Sigmoid colon (tissue), 7 donors: ENCODE data around the gene GALNT18. TPM values are rescaled to one million over a fixed set of nuclear protein-coding genes. Genes with fewer than 3 reads are reported as not detected.
A peak's percentile ranks its signal among the peaks of the same experiment; 100 is the strongest.

Experiments used
- DNase-seq: peaks from one replicate; pipeline ENCODE4 v3.0.0-alpha.2; 2019
- H3K27ac ChIP-seq, 4 donors: fragments of 200-600 bp; sonication (generic); one replicate each; pipeline ENCODE4 v1.5.1; 2016 to 2019; ENCODE audit warnings: mild to moderate bottlenecking in 1 of 4
- H3K27me3 ChIP-seq, 3 donors: fragments of 200-600 bp; sonication (generic); one replicate each; pipeline ENCODE4 v1.5.1; 2019; ENCODE audit warnings: mild to moderate bottlenecking in 1 of 3
- H3K36me3 ChIP-seq, 4 donors: fragments of 200-600 bp; sonication (generic); one replicate each; pipeline ENCODE4 v1.5.1; 2016 to 2019
- H3K4me1 ChIP-seq, 4 donors: fragments of 200-600 bp; sonication (generic); one replicate each; pipeline ENCODE4 v1.5.1; 2017 to 2019
- H3K4me3 ChIP-seq, 4 donors: fragments of 200-600 bp; sonication (generic); one replicate each; pipeline ENCODE4 v1.5.1; 2017 to 2019; ENCODE audit warnings: mild to moderate bottlenecking in 2 of 4, moderate library complexity in 1 of 4
- H3K9me3 ChIP-seq, 4 donors: fragments of 200-600 bp in 3 of 4; sonication (generic) in 3 of 4; one replicate each; pipeline versions ENCODE4 v1.5.1 to v1.6.1; 2013 to 2019
- EP300 ChIP-seq, 4 donors: sonication (generic); formaldehyde crosslinking; IDR thresholded peaks; one replicate each; pipeline ENCODE4 v1.6.1; 2017; ENCODE audit warnings: antibody characterized with exemption in 4 of 4
- POLR2A ChIP-seq, 2 donors: fragments of 450-650 bp; IDR thresholded peaks; one replicate each; pipeline ENCODE4 v1.6.1; 2016; ENCODE audit warnings: antibody characterized with exemption in 2 of 2, mild to moderate bottlenecking in 2 of 2, moderate library complexity in 2 of 2
- POLR2AphosphoS5 ChIP-seq, 4 donors: sonication (generic); formaldehyde crosslinking; IDR thresholded peaks; one replicate each; pipeline ENCODE4 v1.6.1; 2017; ENCODE audit warnings: antibody characterized with exemption in 4 of 4
- WGBS, 2 donors: extraction: QIAGEN DNeasy Blood & Tissue Kit; methylation state at CpG; one replicate each; pipeline ENCODE4 v1.1.7; 2013; 5-methylcytosine and 5-hydroxymethylcytosine counted together
- intact Hi-C: fragments of 100-400 bp; cut with DNase I; formaldehyde crosslinking; loops from one replicate; pipeline ENCODE4 v1.15.1; 2023
- polyA plus RNA-seq, 3 donors: library from polyadenylated mRNA; stranded (reverse); fragments of 200-250 nt; gene quantifications; one replicate each; pipeline ENCODE4 v1.2.3, GENCODE V29; 2013
- total RNA-seq, 4 donors: library from RNA; depleted of rRNA; stranded (reverse); fragments of >200 nt; gene quantifications; one replicate each; pipeline ENCODE4 v1.1.0, GENCODE V29; 2016
- TF ChIP-seq, protein P1 (sequence below), 4 experiments: fragments of 450-650 bp in 3 of 4; fragments of 200-600 bp in 1 of 4; IDR thresholded peaks; one replicate each; pipeline ENCODE4 v1.5.1; 2016 to 2019; ENCODE audit warnings: antibody characterized with exemption in 4 of 4, mild to moderate bottlenecking in 3 of 4, moderate library complexity in 2 of 4
- donor health status: healthy with polysubstance abuse.
- donor health status: Bipolar disorder and iron deficiency.
- donor health status: healthy.

Gene GALNT18
- total and polyA plus RNA-seq, 7 donors = 0.92 to 48.6 (median 34.9) TPM

DNA sequence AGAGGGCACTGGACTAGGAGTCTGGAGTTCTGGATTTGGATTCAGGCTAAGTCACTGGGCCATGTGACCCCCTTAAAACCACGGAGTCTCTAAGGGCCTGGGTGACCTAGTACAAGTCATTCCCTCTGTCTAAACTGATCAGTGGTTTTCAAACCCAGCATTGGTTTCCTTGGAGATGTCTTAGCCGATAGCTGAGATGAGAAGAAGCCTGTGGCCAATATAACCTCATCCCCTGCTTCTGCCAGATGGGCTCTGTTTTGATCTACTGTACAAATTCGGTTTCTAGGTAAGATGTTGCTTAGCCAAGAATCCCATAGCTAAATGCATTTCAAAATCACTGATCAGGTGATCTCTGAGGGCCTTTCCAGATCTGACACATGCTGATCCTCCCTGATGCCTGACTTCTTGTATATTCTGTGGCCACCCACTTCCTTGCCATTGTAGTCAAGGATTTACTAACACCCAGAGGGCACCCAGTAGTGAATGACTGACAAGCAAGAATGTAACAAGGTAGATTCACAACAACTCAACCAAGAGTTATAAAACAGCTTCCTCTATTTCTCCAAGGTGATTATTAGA lies 53.1 kb downstream of the GALNT18 start:
- intact Hi-C loops = loop anchor here (5.0 kb wide), 2 partner anchors 54 to 531 kb away; partner anchors contain the start of gene GALNT18
- peak; percentile 18 for DNase-seq
- TF ChIP-seq, protein P1, sequence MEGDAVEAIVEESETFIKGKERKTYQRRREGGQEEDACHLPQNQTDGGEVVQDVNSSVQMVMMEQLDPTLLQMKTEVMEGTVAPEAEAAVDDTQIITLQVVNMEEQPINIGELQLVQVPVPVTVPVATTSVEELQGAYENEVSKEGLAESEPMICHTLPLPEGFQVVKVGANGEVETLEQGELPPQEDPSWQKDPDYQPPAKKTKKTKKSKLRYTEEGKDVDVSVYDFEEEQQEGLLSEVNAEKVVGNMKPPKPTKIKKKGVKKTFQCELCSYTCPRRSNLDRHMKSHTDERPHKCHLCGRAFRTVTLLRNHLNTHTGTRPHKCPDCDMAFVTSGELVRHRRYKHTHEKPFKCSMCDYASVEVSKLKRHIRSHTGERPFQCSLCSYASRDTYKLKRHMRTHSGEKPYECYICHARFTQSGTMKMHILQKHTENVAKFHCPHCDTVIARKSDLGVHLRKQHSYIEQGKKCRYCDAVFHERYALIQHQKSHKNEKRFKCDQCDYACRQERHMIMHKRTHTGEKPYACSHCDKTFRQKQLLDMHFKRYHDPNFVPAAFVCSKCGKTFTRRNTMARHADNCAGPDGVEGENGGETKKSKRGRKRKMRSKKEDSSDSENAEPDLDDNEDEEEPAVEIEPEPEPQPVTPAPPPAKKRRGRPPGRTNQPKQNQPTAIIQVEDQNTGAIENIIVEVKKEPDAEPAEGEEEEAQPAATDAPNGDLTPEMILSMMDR (IDR thresholded peaks at IDR 0.05) = no peak
- no peak for TF ChIP-seq POLR2A (IDR thresholded peaks at IDR 0.05)
- no peak for TF ChIP-seq POLR2AphosphoS5 (IDR thresholded peaks at IDR 0.05)
- no peak for TF ChIP-seq EP300 (IDR thresholded peaks at IDR 0.05)
- no peaks in the 10 kb centered on the region for H3K9me3 ChIP-seq
- no peaks in the 10 kb centered on the region for H3K27me3 ChIP-seq
- WGBS, 2 donors = 84 to 89% methylated on average over 3 of the region's 3 CpGs
- peak overlapping the region in 3 of 4 donors; percentile 60 to 88 (median 82) for H3K27ac ChIP-seq
- H3K4me3 ChIP-seq = no peak overlapping the region
- no peaks in the 10 kb centered on the region for H3K36me3 ChIP-seq
- peaks cover 0 to 91% (median 61%) of the 10 kb centered on the region in 4 donors for H3K4me1 ChIP-seq

DNA sequence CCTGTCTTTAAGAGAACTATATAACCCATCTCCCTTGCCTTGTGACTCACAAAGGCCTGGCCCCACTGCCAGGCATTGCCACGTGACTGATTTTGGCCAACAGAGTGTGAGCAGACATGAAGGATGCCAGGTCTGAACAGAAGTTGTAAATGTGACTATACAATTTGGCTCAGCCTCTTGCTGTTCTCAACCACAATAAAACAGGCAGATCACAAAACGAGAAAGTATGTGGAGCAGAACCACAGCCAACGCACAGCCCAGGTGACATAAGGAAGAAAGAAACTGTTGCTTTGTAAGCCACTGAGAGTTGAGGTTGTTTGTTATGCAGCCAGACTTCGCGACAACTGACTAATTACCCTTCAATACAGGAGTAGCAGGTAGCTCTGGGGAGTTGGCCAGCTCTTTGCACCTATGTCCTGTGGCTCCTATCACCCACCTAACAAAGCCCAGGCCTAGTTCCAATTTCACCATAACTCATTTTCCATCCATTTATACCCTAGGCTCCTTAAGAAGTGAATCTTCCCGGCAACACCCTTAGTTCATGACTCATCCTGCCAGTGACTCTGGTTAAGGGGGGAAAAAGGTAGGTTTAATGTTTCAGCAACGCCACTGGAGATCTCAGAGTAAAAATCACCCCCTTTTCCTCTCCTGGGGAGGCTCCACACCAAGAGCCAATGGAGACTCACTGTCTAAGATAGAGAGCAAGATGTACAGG lies 53.7 kb downstream of the GALNT18 start:
- TF ChIP-seq POLR2AphosphoS5 (IDR thresholded peaks at IDR 0.05) = peak; percentile 52 to 88 (median 70)
- peak in 1 of 4 donors; percentile 76 for TF ChIP-seq EP300 (IDR thresholded peaks at IDR 0.05)
- no peak for TF ChIP-seq POLR2A (IDR thresholded peaks at IDR 0.05)
- H3K27ac ChIP-seq = peak overlapping the region in 3 of 4 donors; percentile 60 to 88 (median 82)
- H3K4me1 ChIP-seq = peaks cover 0 to 95% (median 66%) of the 10 kb centered on the region in 4 donors
- 62 to 68% methylated on average over 7 of the region's 7 CpGs for WGBS, 2 donors
- no peaks in the 10 kb centered on the region for H3K9me3 ChIP-seq
- intact Hi-C loops = loop anchor here (5.0 kb wide), 2 partner anchors 54 to 531 kb away; partner anchors contain the start of gene GALNT18
- no peak overlapping the region for H3K4me3 ChIP-seq
- H3K27me3 ChIP-seq = no peaks in the 10 kb centered on the region
- DNase-seq = peak; percentile 88
- H3K36me3 ChIP-seq = no peaks in the 10 kb centered on the region

DNA sequence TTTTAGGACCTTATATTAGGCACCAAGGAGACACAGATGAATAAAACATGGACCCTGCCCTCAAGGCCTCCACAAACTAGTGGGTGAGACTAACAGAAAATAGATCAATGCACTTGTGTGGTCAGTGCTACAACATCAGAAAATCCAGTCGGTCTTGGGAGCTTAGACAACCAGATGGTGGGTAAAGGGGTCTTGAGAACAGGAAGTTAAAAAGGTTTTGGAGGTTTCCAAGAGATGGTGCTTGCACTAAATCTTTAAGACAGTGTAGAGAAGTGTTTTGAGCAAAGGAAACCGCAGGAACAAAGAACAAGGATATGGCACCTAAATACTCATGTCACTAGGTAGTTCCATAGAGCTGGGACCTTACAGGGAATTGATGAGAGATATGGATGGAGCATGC lies 56.2 kb downstream of the GALNT18 start:
- Histone ChIP-seq H3K4me1 (peaks cover 0 to 86% (median 62%) of the 10 kb centered on the region in 4 donors), H3K9me3 (no peaks in the 10 kb centered on the region), H3K27ac (peak overlapping the region in 1 of 4 donors; percentile 57), H3K4me3 (no peak overlapping the region), H3K36me3 (no peaks in the 10 kb centered on the region), H3K27me3 (no peaks in the 10 kb centered on the region)
- 46 to 88% methylated on average over 2 of the region's 2 CpGs for WGBS, 2 donors
- intact Hi-C loops = loop anchor here (5.0 kb wide), 2 partner anchors 57 to 528 kb away; partner anchors contain the start of gene GALNT18
- DNase-seq = no peak
- TF ChIP-seq POLR2AphosphoS5 (IDR thresholded peaks at IDR 0.05) (no peak), POLR2A (IDR thresholded peaks at IDR 0.05) (no peak), EP300 (IDR thresholded peaks at IDR 0.05) (no peak)
- TF ChIP-seq, protein P1 (IDR thresholded peaks at IDR 0.05) = no peak

- Histone ChIP-seq H3K27me3 (no peaks in the 10 kb centered on the region), H3K36me3 (no peaks in the 10 kb centered on the region), H3K4me3 (no peak overlapping the region), H3K27ac (peak overlapping the region in 2 of 4 donors; percentile 33 to 57), H3K4me1 (peaks cover 0 to 71% (median 46%) of the 10 kb centered on the region in 4 donors), H3K9me3 (no peaks in the 10 kb centered on the region)
- TF ChIP-seq POLR2A (IDR thresholded peaks at IDR 0.05) (no peak), POLR2AphosphoS5 (IDR thresholded peaks at IDR 0.05) (no peak), EP300 (IDR thresholded peaks at IDR 0.05) (no peak)
- TF ChIP-seq, protein P1 (IDR thresholded peaks at IDR 0.05) = no peak
- intact Hi-C loops = no loop called here
- WGBS, 2 donors = 82 to 88% methylated on average over 6 of the region's 6 CpGs
- DNase-seq = no peak
Observed at GRCh38 chr11:11563200-11563975, 58.4 kb downstream of the GALNT18 start.
